ENCODE measurements around the gene ACTN4.

The ACTN4 gene

DNA sequence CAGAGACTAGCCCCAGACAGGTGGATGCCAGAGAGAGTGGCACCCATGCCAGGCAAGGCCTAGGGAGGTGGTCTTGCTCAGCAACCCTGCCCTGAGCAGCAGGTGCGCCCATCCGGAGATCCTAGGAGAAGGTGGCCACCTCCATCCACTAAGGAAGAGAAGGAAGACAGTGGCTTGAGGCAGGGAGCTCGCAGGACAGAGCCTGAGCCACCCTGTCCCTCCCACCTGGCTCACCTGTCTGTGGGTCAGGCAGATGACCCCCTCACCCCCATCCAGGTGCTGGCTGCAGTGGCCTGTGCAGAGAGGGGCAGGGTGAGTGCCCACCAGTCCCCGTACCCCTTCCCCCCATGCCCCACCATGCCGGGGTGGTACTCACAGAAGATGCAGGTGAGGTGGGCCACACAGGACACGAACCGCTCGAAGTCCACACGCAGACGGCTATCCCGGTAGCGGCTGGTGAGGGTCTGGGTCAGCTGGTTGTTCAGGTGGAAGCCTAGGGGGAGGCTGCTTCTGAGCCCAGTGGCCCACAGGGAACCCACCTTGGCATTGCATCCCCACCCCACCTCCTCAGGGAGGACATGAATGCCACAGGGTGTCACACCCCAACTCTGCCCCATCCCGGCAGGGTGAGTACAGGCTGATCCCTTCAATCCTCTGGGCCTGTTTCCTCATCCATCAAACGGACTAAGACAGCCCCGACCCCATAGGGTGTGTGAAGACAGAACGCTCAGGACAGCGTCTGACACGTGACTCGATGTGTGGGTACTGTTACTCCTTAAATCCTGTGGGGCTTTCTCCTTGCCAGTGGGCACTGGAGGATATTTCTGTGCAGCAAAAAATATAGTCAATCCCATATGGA lies 83.5 kb downstream of the ACTN4 start:
- Histone ChIP-seq H3K27me3 (replicated peaks; ENCODE audit: control insufficient read depth, insufficient read depth, low read length, poor library complexity, severe bottlenecking) (no peaks in the 10 kb centered on the region), H3K27ac (ENCODE audit: insufficient read depth, low read length, poor library complexity, severe bottlenecking) (no peak overlapping the region), H3K4me1 (ENCODE audit: control insufficient read depth, insufficient read depth, low read length, poor library complexity, severe bottlenecking) (peaks cover 22% of the 10 kb centered on the region), H3K4me3 (ENCODE audit: insufficient read depth, low read depth, low read length, poor library complexity, severe bottlenecking) (no peak overlapping the region), H3K9me3 (ENCODE audit: control insufficient read depth, low read length) (no peaks in the 10 kb centered on the region), H3K36me3 (ENCODE audit: control insufficient read depth, insufficient read depth, low read length) (peaks cover 12% of the 10 kb centered on the region)
- DNase-seq, result no peak

DNA sequence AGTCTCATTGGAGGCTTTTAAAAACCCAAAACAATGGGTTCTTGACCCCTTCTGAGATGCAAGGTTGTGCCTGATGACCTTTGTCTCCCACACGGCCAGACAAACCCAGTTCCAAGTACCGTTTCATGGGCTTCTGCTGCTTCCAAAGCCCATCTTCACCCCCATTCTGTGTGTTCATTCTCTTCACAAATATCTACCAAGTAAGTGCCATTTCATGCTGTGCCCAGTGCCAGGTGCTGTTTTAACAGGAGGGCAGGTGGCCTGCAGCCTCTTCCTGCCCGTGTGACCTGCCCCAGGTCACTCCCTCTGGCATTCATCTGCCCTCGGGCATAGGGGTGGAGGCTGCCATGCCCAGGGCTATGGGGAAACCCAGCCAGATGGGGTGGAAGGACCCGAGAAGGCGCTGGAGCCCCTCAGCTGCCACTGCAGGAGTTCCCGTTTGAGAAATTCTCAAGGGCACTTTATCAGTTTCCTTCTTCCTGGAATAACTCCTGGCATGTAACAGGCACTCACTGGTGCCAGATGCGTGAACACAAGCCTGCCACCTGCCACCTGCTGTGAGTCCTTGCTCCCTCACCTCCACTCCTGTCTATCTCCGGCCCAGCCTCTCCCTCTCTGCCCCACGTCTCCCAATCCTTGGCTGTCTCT lies 84.3 kb downstream of the ACTN4 start:
- DNase-seq, result no peak
- Histone ChIP-seq H3K9me3 (ENCODE audit: control insufficient read depth, low read length) (no peaks in the 10 kb centered on the region), H3K27me3 (replicated peaks; ENCODE audit: control insufficient read depth, insufficient read depth, low read length, poor library complexity, severe bottlenecking) (no peaks in the 10 kb centered on the region), H3K4me1 (ENCODE audit: control insufficient read depth, insufficient read depth, low read length, poor library complexity, severe bottlenecking) (peaks cover 28% of the 10 kb centered on the region), H3K27ac (ENCODE audit: insufficient read depth, low read length, poor library complexity, severe bottlenecking) (no peak overlapping the region), H3K4me3 (ENCODE audit: insufficient read depth, low read depth, low read length, poor library complexity, severe bottlenecking) (no peak overlapping the region), H3K36me3 (ENCODE audit: control insufficient read depth, insufficient read depth, low read length) (peaks cover 11% of the 10 kb centered on the region)

DNA sequence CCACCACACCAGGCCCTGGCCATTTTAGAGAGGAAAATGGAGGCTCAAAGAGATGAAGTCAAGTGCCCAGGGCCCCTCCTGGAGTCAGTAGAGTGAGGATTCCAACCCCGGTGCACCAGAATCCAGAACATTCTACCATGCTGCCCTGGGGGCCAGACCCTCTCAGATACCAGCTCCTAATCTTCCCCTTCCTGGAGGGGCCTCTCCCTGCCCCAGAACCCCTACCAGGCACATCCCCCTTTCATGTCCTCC lies 85.7 kb downstream of the ACTN4 start:
- Histone ChIP-seq H3K27ac (ENCODE audit: insufficient read depth, low read length, poor library complexity, severe bottlenecking) (peak overlapping the region; percentile 58), H3K4me1 (ENCODE audit: control insufficient read depth, insufficient read depth, low read length, poor library complexity, severe bottlenecking) (peaks cover 38% of the 10 kb centered on the region), H3K27me3 (replicated peaks; ENCODE audit: control insufficient read depth, insufficient read depth, low read length, poor library complexity, severe bottlenecking) (no peaks in the 10 kb centered on the region), H3K9me3 (ENCODE audit: control insufficient read depth, low read length) (no peaks in the 10 kb centered on the region), H3K36me3 (ENCODE audit: control insufficient read depth, insufficient read depth, low read length) (peaks cover 3% of the 10 kb centered on the region), H3K4me3 (ENCODE audit: insufficient read depth, low read depth, low read length, poor library complexity, severe bottlenecking) (no peak overlapping the region)
- DNase-seq, result no peak

DNA sequence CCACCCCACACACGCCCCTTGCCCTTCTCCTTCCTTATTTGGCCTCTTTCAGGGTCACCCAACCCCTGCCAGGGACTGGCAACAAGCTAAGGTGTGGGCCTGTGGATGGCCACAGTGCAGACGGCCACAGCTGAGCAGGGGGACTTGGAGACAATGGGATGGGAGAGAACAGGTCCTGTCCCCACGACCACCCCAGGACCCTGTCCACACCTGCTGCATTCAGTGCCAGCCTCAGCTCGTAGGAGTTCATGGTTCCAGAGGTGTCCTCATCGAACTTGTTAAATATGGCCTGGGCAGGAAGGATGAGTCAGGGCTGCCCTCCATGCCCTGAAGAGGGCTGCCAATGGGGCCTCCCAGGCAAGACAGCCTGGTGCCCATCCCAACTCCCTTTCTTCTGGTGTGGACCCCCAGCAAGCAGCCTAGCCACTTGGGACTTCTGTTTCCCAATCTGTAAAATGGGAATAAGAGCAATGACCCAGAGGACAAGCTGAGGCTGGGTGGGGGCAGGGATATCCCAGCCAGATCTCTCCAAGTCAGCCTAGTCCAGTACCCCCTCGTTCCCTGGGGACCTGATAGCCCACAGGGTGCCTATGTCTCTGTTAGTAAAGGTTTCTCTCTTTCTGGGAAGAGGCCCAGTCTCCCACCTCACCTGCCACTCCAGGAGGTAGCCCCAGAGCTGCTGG lies 86.2 kb downstream of the ACTN4 start:
- no peaks in the 10 kb centered on the region for H3K27me3 ChIP-seq (replicated peaks; ENCODE audit: control insufficient read depth, insufficient read depth, low read length, poor library complexity, severe bottlenecking)
- H3K4me3 ChIP-seq (ENCODE audit: insufficient read depth, low read depth, low read length, poor library complexity, severe bottlenecking), result no peak overlapping the region
- H3K36me3 ChIP-seq (ENCODE audit: control insufficient read depth, insufficient read depth, low read length), result peaks cover 3% of the 10 kb centered on the region
- H3K4me1 ChIP-seq (ENCODE audit: control insufficient read depth, insufficient read depth, low read length, poor library complexity, severe bottlenecking), result peaks cover 38% of the 10 kb centered on the region
- no peaks in the 10 kb centered on the region for H3K9me3 ChIP-seq (ENCODE audit: control insufficient read depth, low read length)
- no peak for DNase-seq
- H3K27ac ChIP-seq (ENCODE audit: insufficient read depth, low read length, poor library complexity, severe bottlenecking), result peak overlapping the region; percentile 58

DNA sequence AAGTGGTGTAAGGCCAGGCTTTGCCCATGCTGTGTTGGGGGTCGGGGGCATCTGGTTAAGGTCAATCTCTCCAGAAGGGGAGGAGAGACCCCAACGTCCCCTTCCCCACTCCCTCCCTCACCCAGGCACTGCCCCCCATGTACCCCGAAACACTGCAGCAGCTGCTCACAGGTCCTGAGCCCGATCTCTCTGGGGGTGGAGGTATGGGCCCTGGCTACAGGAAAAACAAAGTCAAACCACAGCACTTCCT lies 86.7 kb downstream of the ACTN4 start:
- no peaks in the 10 kb centered on the region for H3K9me3 ChIP-seq (ENCODE audit: control insufficient read depth, low read length)
- H3K27ac ChIP-seq (ENCODE audit: insufficient read depth, low read length, poor library complexity, severe bottlenecking), result peak overlapping the region; percentile 58
- H3K36me3 ChIP-seq (ENCODE audit: control insufficient read depth, insufficient read depth, low read length), result peaks cover 3% of the 10 kb centered on the region
- no peak for DNase-seq
- H3K4me3 ChIP-seq (ENCODE audit: insufficient read depth, low read depth, low read length, poor library complexity, severe bottlenecking), result peak overlapping the region; percentile 51
- no peaks in the 10 kb centered on the region for H3K27me3 ChIP-seq (replicated peaks; ENCODE audit: control insufficient read depth, insufficient read depth, low read length, poor library complexity, severe bottlenecking)
- H3K4me1 ChIP-seq (ENCODE audit: control insufficient read depth, insufficient read depth, low read length, poor library complexity, severe bottlenecking), result peaks cover 38% of the 10 kb centered on the region

GRCh38 chr19:38734426-38735256 lies 87.2 kb downstream of the ACTN4 start:
- no peaks in the 10 kb centered on the region for H3K9me3 ChIP-seq (ENCODE audit: control insufficient read depth, low read length)
- H3K4me3 ChIP-seq (ENCODE audit: insufficient read depth, low read depth, low read length, poor library complexity, severe bottlenecking), result peak overlapping the region; percentile 51
- no peaks in the 10 kb centered on the region for H3K27me3 ChIP-seq (replicated peaks; ENCODE audit: control insufficient read depth, insufficient read depth, low read length, poor library complexity, severe bottlenecking)
- H3K36me3 ChIP-seq (ENCODE audit: control insufficient read depth, insufficient read depth, low read length), result peaks cover 3% of the 10 kb centered on the region
- H3K4me1 ChIP-seq (ENCODE audit: control insufficient read depth, insufficient read depth, low read length, poor library complexity, severe bottlenecking), result peaks cover 36% of the 10 kb centered on the region
- DNase-seq, result peak in 2 of 3 donors; percentile 18 to 37
- H3K27ac ChIP-seq (ENCODE audit: insufficient read depth, low read length, poor library complexity, severe bottlenecking), result peak overlapping the region; percentile 58

GRCh38 chr19:38735257-38735686 lies 87.8 kb downstream of the ACTN4 start:
- H3K4me3 ChIP-seq (ENCODE audit: insufficient read depth, low read depth, low read length, poor library complexity, severe bottlenecking), result peak overlapping the region; percentile 51

DNA sequence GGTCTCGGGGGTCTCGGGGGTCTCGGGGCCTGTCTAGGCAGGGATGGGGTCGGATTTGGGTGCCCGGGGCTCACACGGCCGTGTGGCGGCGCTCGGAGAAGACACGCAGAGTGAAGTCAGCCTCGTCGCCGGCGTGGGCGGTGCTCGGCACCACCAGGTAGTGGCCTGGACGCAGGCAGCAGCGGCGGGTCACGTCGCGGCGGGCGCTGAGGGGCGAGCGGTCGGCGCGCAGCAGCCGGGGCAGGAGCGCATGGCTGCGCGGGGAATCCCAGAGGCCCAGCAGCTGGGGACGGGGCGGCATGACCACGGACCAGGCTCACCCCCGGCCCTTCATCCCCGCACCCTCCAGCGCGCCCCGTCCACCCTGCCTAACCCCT lies 88.6 kb downstream of the ACTN4 start:
- Histone ChIP-seq H3K9me3 (ENCODE audit: control insufficient read depth, low read length) (no peaks in the 10 kb centered on the region), H3K4me3 (ENCODE audit: insufficient read depth, low read depth, low read length, poor library complexity, severe bottlenecking) (peak overlapping the region; percentile 40), H3K4me1 (ENCODE audit: control insufficient read depth, insufficient read depth, low read length, poor library complexity, severe bottlenecking) (peaks cover 35% of the 10 kb centered on the region), H3K36me3 (ENCODE audit: control insufficient read depth, insufficient read depth, low read length) (no peaks in the 10 kb centered on the region), H3K27me3 (replicated peaks; ENCODE audit: control insufficient read depth, insufficient read depth, low read length, poor library complexity, severe bottlenecking) (no peaks in the 10 kb centered on the region), H3K27ac (ENCODE audit: insufficient read depth, low read length, poor library complexity, severe bottlenecking) (no peak overlapping the region)
- peak; percentile 50 to 59 (median 58) for DNase-seq

More at GRCh38 chr19:38735257-38735686, 87.8 kb downstream of the ACTN4 start:
- peak; percentile 37 to 50 (median 50) for DNase-seq
- H3K9me3 ChIP-seq (ENCODE audit: control insufficient read depth, low read length), result no peaks in the 10 kb centered on the region
- H3K36me3 ChIP-seq (ENCODE audit: control insufficient read depth, insufficient read depth, low read length), result peaks cover 3% of the 10 kb centered on the region
- H3K27me3 ChIP-seq (replicated peaks; ENCODE audit: control insufficient read depth, insufficient read depth, low read length, poor library complexity, severe bottlenecking), result no peaks in the 10 kb centered on the region
- H3K4me1 ChIP-seq (ENCODE audit: control insufficient read depth, insufficient read depth, low read length, poor library complexity, severe bottlenecking), result peaks cover 35% of the 10 kb centered on the region
- H3K27ac ChIP-seq (ENCODE audit: insufficient read depth, low read length, poor library complexity, severe bottlenecking), result peak overlapping the region; percentile 58

DNA sequence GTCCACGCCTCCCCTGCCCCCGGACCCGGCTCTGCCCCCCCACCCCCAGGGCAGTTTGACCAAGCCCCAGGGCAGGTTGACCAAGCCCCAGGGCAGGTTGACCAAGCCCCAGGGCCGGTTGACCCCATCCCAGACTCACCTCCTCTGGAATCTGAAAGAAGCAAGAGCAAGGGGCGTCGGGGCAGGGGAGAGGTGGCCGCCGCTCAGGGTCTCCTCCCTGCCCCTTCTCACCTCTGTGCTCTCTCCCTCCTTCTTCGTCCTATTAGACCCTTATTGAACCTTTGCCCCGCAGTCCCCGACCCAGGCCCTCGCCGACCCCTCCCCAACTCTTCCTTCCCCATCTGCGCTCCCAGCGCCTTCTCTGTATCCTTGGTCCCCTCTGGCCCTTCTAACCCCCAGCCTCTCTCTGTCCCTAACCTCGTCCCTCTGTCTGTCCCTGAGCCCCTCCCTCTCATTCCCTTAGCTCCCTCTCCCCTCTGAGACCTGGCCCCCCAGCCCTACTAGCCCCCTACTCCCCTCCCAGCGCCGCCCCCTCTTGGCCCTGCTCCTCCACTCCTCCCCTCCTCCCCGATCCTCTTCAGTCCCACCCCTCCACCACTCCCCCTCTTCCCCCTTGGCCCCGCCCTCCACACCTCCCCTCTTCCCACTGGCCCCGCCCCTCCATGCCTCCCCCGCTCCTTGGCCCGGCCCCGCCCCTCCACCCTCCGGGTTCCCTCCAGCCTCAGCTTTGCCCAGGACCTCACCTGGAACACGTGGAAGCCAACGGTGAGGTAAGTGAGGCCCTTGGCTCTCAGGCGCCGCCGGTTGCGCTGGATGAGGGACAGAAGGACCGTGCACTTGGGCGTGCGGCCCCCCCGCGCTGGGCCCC lies 89.2 kb downstream of the ACTN4 start:
- peak overlapping the region; percentile 40 for H3K4me3 ChIP-seq (ENCODE audit: insufficient read depth, low read depth, low read length, poor library complexity, severe bottlenecking)
- H3K27ac ChIP-seq (ENCODE audit: insufficient read depth, low read length, poor library complexity, severe bottlenecking), result no peak overlapping the region
- DNase-seq, result peak; percentile 50 to 67 (median 63)

More for the DNA sequence above, 89.2 kb downstream of the ACTN4 start:
- Histone ChIP-seq H3K27me3 (replicated peaks; ENCODE audit: control insufficient read depth, insufficient read depth, low read length, poor library complexity, severe bottlenecking) (no peaks in the 10 kb centered on the region), H3K4me1 (ENCODE audit: control insufficient read depth, insufficient read depth, low read length, poor library complexity, severe bottlenecking) (peaks cover 35% of the 10 kb centered on the region), H3K36me3 (ENCODE audit: control insufficient read depth, insufficient read depth, low read length) (no peaks in the 10 kb centered on the region), H3K9me3 (ENCODE audit: control insufficient read depth, low read length) (no peaks in the 10 kb centered on the region)
